Activated T-cell treated with anti-CD3 and anti-CD28 coated beads, Interleukin-2, amount 50 U/mL, for 72 hours (primary cell): ENCODE data around the gene FIG4. TPM values are rescaled to one million over a fixed set of nuclear protein-coding genes. Genes with fewer than 3 reads are reported as not detected.
A peak's percentile ranks its signal among the peaks of the same experiment; 100 is the strongest.

Experiments
- ATAC-seq, 2 donors: fragments of 150-1000 bp; cut with Tn5 transposase; replicated peaks in 1 of 2; 2 replicates each; pipeline ENCODE4 v1.10.0; 2021; ENCODE audit warnings: moderate library complexity in 2 of 2, mild to moderate bottlenecking in 1 of 2
- DNase-seq, 2 donors: peaks; one replicate each; pipeline ENCODE4 v3.0.0; 2021 to 2022; ENCODE audit warnings: mixed read lengths in 1 of 2
- H3K27ac Mint-ChIP-seq: one replicate; pipeline ENCODE4 v1.8.0; 2022; ENCODE audit warnings: mild to moderate bottlenecking, moderate library complexity, mixed read lengths
- H3K27me3 Mint-ChIP-seq: one replicate; pipeline ENCODE4 v1.8.0; 2022; ENCODE audit warnings: low read depth, mixed read lengths
- H3K36me3 Mint-ChIP-seq, 2 donors: one replicate each; pipeline ENCODE4 v1.8.0; 2022; ENCODE audit warnings: mixed read lengths in 2 of 2, mild to moderate bottlenecking in 1 of 2; ENCODE audit not compliant: insufficient read depth in 2 of 2
- H3K4me1 Mint-ChIP-seq: one replicate; pipeline ENCODE4 v1.8.0; 2022; ENCODE audit warnings: low read depth, mixed read lengths
- H3K4me3 Mint-ChIP-seq, 2 donors: one replicate each; pipeline ENCODE4 v1.8.0; 2022; ENCODE audit warnings: mild to moderate bottlenecking in 2 of 2, mixed read lengths in 2 of 2, moderate library complexity in 2 of 2
- H3K9me3 Mint-ChIP-seq, 2 donors: one replicate each; pipeline ENCODE4 v1.8.0; 2022; ENCODE audit warnings: mixed read lengths in 2 of 2
- total RNA-seq, 2 donors: library from RNA; stranded (reverse); gene quantifications; one replicate each; pipeline ENCODE4 v1.2.3, GENCODE V29; 2022

FIG4 gene
- total RNA-seq, 2 donors from 2014 or later = 15.0 to 21.0 TPM

DNA sequence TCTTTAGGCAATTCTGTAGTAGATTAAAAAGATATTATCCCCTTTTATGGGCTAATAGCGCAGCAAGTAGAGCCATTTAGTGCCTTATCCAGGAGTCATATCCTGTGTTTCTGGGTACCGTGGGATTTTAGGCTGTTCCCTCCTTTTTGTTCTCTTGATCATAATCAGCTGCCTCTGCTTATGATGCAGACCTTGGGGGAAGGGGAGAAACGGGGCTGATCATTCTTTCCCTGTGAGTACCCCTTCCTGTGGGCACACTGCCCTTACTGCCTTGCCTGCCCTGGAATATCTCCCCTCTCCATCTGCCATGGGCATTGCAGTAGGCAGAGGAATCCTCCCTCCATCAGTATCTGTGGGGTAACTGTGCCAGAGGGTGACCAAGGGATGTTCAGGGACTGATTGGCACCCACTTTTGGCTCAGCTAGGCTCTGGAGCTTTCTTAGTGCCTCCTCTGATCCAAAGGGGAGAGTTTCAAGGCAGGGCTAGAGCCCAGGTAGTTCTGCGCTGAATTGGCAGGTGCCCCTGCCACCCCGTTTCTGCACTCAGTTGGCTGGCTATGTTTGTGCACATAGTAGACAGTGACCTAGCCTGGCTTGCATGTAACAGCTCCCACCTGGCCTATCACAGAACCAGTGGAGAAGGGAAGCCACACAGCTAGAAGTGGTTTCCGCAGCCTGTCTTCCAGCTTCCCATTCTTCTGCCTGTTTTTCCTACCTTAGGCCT is 103.3 kb downstream of the FIG4 start:
- Mint-ChIP-seq H3K36me3 (no peaks in the 10 kb centered on the region), H3K9me3 (no peaks in the 10 kb centered on the region), H3K27me3 (no peaks in the 10 kb centered on the region), H3K27ac (peak overlapping the region; percentile 13), H3K4me3 (no peak overlapping the region), H3K4me1 (peaks cover 11% of the 10 kb centered on the region)
- DNase-seq (no peak), ATAC-seq (no peak)

DNA sequence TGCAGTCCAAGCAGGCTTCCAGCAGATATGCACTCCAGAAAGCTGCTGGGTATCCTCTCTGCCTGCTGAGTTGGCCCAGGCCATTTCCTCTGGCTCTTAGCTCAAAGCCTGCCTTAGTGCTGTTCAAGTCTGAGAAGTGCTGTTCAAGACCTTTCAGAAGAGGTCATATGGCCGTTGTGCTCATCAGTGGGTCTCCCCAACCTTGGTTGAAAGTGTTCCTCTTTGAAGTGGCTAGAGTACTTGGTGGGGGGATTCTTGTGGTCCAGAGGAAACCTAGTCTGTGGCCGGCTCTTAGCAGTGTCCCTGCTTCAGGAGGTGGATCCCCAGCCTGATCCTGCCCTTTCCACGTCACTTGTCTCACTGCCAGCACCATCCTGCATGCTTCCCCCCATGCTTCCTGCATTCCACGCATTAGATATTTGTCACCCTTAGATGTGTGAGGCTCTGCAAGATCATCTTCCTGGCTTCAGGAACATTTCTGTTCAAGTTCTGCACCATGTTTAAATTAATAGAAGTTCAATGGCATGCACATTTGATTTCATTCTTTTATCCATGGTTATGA is 105.0 kb downstream of the FIG4 start:
- DNase-seq = no peak
- no peak overlapping the region for H3K27ac Mint-ChIP-seq
- no peaks in the 10 kb centered on the region for H3K36me3 Mint-ChIP-seq
- no peaks in the 10 kb centered on the region for H3K9me3 Mint-ChIP-seq
- H3K4me3 Mint-ChIP-seq = no peak overlapping the region
- H3K27me3 Mint-ChIP-seq = no peaks in the 10 kb centered on the region
- peaks cover 11% of the 10 kb centered on the region for H3K4me1 Mint-ChIP-seq
- ATAC-seq = no peak

GRCh38 chr6:109799129-109799528 is 108.0 kb downstream of the FIG4 start:
- Mint-ChIP-seq H3K27me3 (no peaks in the 10 kb centered on the region), H3K4me3 (no peak overlapping the region)

GRCh38 chr6:109799664-109800063 is 108.6 kb downstream of the FIG4 start:
- Mint-ChIP-seq H3K27me3 (no peaks in the 10 kb centered on the region), H3K27ac (no peak overlapping the region), H3K36me3 (no peaks in the 10 kb centered on the region), H3K9me3 (no peaks in the 10 kb centered on the region), H3K4me3 (no peak overlapping the region), H3K4me1 (peaks cover 6% of the 10 kb centered on the region)
- ATAC-seq = no peak
- no peak for DNase-seq

More at GRCh38 chr6:109799129-109799528, 108.0 kb downstream of the FIG4 start:
- no peak for ATAC-seq
- DNase-seq = no peak
- H3K27ac Mint-ChIP-seq = no peak overlapping the region
- no peaks in the 10 kb centered on the region for H3K36me3 Mint-ChIP-seq
- no peaks in the 10 kb centered on the region for H3K9me3 Mint-ChIP-seq
- peaks cover 6% of the 10 kb centered on the region for H3K4me1 Mint-ChIP-seq

DNA sequence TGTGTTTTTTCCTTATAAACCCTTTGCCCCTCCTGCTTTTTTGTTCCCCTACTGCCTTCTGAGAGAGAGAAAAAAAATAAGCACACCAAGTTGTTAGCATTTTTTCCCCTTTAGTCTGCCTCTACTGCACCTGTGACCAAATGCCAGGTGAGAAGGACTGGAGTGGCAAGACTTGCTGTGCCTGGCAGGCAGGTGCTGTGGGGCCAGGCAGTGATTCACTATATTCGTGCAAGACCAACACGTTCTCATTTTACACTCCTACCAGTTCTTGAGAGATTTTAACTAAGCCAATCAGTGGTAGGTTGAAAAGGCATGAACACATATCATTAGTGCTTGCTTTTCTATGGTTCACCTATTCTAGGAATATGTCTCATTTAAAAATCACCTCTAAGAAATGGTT is 109.7 kb downstream of the FIG4 start:
- Mint-ChIP-seq H3K36me3 (no peaks in the 10 kb centered on the region), H3K9me3 (no peaks in the 10 kb centered on the region), H3K4me1 (peaks cover 4% of the 10 kb centered on the region), H3K4me3 (no peak overlapping the region), H3K27me3 (no peaks in the 10 kb centered on the region), H3K27ac (peak overlapping the region; percentile 8)
- ATAC-seq (no peak), DNase-seq (no peak)

- peaks cover 0 to 1% of the 10 kb centered on the region in 2 donors for H3K9me3 Mint-ChIP-seq
- no peak for ATAC-seq
- H3K36me3 Mint-ChIP-seq = peaks cover 0 to 4% of the 10 kb centered on the region in 2 donors
- no peaks in the 10 kb centered on the region for H3K27me3 Mint-ChIP-seq
- H3K4me1 Mint-ChIP-seq = no peaks in the 10 kb centered on the region
- DNase-seq = no peak
- no peak overlapping the region for H3K4me3 Mint-ChIP-seq
- H3K27ac Mint-ChIP-seq = no peak overlapping the region
Observed at GRCh38 chr6:109801794-109802193, 110.7 kb downstream of the FIG4 start.

DNA sequence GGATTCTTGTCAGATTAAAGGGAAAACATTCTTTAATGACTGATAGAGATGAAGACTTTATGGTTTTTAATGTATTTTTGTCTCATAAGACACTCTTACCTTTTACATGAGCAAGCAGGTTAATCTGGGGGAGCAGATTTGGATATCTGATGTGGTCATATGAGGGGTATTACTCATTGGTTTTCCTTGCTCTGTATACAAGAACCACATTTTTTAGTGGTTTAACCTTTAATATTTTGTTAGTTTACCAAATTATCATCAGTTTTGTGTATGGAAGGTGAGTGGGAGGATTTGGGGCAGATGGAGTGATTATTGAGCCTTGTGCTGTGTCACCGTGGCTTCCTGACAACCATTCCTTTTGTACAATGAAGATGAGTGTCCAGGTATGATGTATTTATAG is 112.9 kb downstream of the FIG4 start:
- H3K27me3 Mint-ChIP-seq = no peaks in the 10 kb centered on the region
- no peak for DNase-seq
- H3K9me3 Mint-ChIP-seq = peaks cover 0 to 1% of the 10 kb centered on the region in 2 donors
- H3K27ac Mint-ChIP-seq = no peak overlapping the region
- H3K36me3 Mint-ChIP-seq = peaks cover 0 to 4% of the 10 kb centered on the region in 2 donors
- no peaks in the 10 kb centered on the region for H3K4me1 Mint-ChIP-seq
- ATAC-seq = no peak
- no peak overlapping the region for H3K4me3 Mint-ChIP-seq

DNA sequence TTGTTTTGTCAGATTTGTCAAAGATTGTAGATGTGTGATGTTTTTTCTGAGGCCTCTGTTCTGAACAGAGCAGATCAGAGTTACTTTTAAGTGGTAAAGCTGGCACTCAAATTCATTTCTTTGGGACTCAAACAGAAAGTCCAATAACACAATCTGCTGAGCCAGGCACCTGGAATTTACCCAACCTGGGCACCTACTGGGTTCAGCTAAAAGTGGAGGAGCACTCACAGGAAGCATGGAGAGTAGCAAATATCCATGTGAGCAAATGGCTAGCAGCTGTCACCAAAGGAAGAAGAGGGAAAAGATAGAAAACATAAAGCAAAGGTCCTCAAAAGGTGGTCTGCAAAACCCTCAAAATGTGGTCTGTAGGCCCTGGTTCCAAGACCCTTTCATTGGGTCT is 116.8 kb downstream of the FIG4 start:
- ATAC-seq (no peak), DNase-seq (no peak)

GRCh38 chr6:109808837-109809236 is 117.7 kb downstream of the FIG4 start:
- H3K9me3 Mint-ChIP-seq = peaks cover 0 to 1% of the 10 kb centered on the region in 2 donors
- no peak for ATAC-seq
- no peaks in the 10 kb centered on the region for H3K4me1 Mint-ChIP-seq
- no peak overlapping the region for H3K27ac Mint-ChIP-seq
- H3K27me3 Mint-ChIP-seq = no peaks in the 10 kb centered on the region
- DNase-seq = no peak
- H3K36me3 Mint-ChIP-seq = peaks cover 0 to 4% of the 10 kb centered on the region in 2 donors
- H3K4me3 Mint-ChIP-seq = no peak overlapping the region

More for the DNA sequence above, 116.8 kb downstream of the FIG4 start:
- Mint-ChIP-seq H3K4me3 (no peak overlapping the region), H3K9me3 (peaks cover 0 to 1% of the 10 kb centered on the region in 2 donors), H3K27ac (no peak overlapping the region), H3K27me3 (no peaks in the 10 kb centered on the region), H3K36me3 (peaks cover 0 to 4% of the 10 kb centered on the region in 2 donors), H3K4me1 (no peaks in the 10 kb centered on the region)

GRCh38 chr6:109815054-109815453 is 124.0 kb downstream of the FIG4 start:
- no peaks in the 10 kb centered on the region for H3K36me3 Mint-ChIP-seq
- DNase-seq (no peak), ATAC-seq (no peak)
- no peak overlapping the region for H3K4me3 Mint-ChIP-seq
- H3K9me3 Mint-ChIP-seq = no peaks in the 10 kb centered on the region
- H3K4me1 Mint-ChIP-seq = no peaks in the 10 kb centered on the region
- H3K27ac Mint-ChIP-seq = no peak overlapping the region
- H3K27me3 Mint-ChIP-seq = no peaks in the 10 kb centered on the region

DNA sequence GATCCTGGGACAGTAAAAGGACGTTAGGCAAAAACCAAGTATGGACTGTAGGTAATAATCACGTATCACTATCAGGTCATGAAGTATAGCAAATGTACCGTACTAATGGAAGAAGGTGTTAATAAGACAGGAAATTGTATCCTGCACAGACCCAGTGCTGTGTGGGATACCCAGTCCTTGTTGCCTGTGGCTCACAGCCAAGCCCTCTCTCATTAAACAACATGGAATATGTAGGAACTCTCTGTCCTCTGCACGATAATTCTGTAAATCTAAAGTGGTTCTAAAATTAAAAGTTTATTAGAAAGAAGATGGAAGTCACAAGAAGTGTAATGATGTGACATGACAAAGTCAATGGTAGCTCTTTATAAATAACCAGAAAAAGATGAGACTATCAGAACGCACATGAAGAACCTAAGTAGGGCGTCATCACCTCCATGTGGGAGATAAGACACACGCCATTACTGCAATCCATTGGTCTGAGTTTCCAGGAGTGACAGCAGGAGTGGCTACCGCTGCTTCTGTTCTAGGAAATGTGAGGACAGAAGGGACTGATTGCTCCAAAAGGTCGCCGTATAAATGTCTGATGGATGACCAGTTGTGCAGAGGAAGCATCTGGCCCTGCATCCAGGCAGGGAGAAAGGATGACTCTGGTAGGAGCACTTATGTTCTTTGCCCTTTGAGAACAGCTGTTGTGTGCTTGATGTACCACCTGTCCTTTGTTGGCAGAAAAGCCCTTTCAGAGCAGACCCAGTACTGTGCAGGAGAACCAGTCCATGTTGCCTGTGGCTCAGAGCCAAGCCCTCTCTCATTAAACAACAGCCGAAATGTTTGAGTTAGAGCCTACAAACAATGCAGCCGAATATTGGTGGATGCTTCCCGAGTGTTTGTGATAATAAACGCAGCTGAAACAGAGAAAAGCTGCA is 125.6 kb downstream of the FIG4 start:
- Mint-ChIP-seq H3K9me3 (no peaks in the 10 kb centered on the region), H3K27me3 (no peaks in the 10 kb centered on the region), H3K27ac (no peak overlapping the region), H3K4me3 (no peak overlapping the region), H3K4me1 (no peaks in the 10 kb centered on the region), H3K36me3 (no peaks in the 10 kb centered on the region)
- no peak for DNase-seq
- ATAC-seq = no peak

DNA sequence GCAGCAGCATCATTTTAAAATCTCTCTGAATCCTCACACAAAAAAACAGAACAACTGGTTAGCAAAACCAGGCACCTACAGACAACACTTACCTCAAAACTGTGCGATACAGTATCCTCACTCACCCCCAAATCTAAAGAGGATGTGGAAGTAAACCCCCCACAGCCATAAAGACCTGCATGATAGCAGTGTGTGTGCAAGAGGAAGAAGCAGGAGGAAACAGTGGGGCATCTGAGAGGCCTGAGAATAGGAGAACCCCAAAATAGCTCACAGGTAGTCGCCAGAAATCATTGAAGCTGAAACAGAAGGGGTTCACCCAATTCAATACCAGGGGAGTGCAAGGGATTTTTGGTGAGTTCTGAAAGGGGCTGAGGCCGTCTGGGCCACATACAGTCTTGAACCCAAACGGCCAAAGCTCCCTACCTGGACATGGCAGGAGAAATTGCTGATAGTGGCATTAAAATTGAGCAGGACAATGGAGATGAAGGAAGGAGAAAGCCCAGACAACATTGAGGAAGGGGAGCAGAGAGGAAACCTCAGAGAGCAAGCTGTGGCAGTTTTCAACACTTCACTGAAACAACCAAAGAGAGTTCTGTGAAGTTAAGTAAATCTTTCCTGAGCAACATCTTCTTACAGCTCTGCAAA is 129.7 kb downstream of the FIG4 start:
- Mint-ChIP-seq H3K4me1 (no peaks in the 10 kb centered on the region), H3K9me3 (no peaks in the 10 kb centered on the region), H3K27me3 (no peaks in the 10 kb centered on the region), H3K4me3 (no peak overlapping the region), H3K36me3 (no peaks in the 10 kb centered on the region), H3K27ac (no peak overlapping the region)
- ATAC-seq (no peak), DNase-seq (no peak)

GRCh38 chr6:109821428-109821827 is 130.3 kb downstream of the FIG4 start:
- peaks cover 0 to 3% of the 10 kb centered on the region in 2 donors for H3K36me3 Mint-ChIP-seq
- no peak for DNase-seq
- H3K4me3 Mint-ChIP-seq = no peak overlapping the region
- no peak for ATAC-seq
- H3K27me3 Mint-ChIP-seq = no peaks in the 10 kb centered on the region
- no peak overlapping the region for H3K27ac Mint-ChIP-seq
- H3K4me1 Mint-ChIP-seq = no peaks in the 10 kb centered on the region
- H3K9me3 Mint-ChIP-seq = no peaks in the 10 kb centered on the region
